Uterus (tissue), 4 donors: ENCODE data around the gene FSHR. TPM values are rescaled to one million over a fixed set of nuclear protein-coding genes. Genes with fewer than 3 reads are reported as not detected.

Source experiments
- DNase-seq, 2 donors: peaks; one replicate each; pipeline ENCODE4 v3.0.0-alpha.2; 2019 to 2020
- H3K27ac ChIP-seq, 2 donors: fragments of 200-600 bp; sonication (generic); 1 replicate in 1 of 2; 2 replicates in 1 of 2; pipeline ENCODE4 v1.5.1; 2016 to 2018
- H3K27me3 ChIP-seq, 2 donors: fragments of 200-600 bp; sonication (generic); one replicate each; pipeline ENCODE4 v1.5.1; 2018 to 2019; ENCODE audit warnings: control low read depth in 1 of 2
- H3K36me3 ChIP-seq, 2 donors: fragments of 200-600 bp; sonication (generic); one replicate each; pipeline ENCODE4 v1.5.1; 2019; ENCODE audit warnings: control low read depth in 1 of 2
- H3K4me1 ChIP-seq, 2 donors: fragments of 200-600 bp; sonication (generic); one replicate each; pipeline ENCODE4 v1.5.1; 2018 to 2019; ENCODE audit warnings: control low read depth in 1 of 2
- H3K4me3 ChIP-seq, 2 donors: fragments of 200-600 bp; sonication (generic); 1 replicate in 1 of 2; 2 replicates in 1 of 2; pipeline ENCODE4 v1.5.1; 2018 to 2019; ENCODE audit warnings: mild to moderate bottlenecking in 1 of 2
- H3K9me3 ChIP-seq, 2 donors: fragments of 200-600 bp; sonication (generic); one replicate each; pipeline ENCODE4 v1.5.1; 2019; ENCODE audit warnings: control low read depth in 1 of 2
- CTCF ChIP-seq, 4 experiments: fragments of 200-600 bp in 2 of 4; fragments of 450-650 bp in 2 of 4; sonication (generic) in 2 of 4; IDR thresholded peaks; one replicate each; pipeline ENCODE4 v1.5.1; 2016 to 2019; ENCODE audit warnings: antibody characterized with exemption in 4 of 4, mild to moderate bottlenecking in 2 of 4, moderate library complexity in 1 of 4
- POLR2A ChIP-seq, 2 donors: fragments of 450-650 bp; IDR thresholded peaks; one replicate each; pipeline ENCODE4 v1.6.1; 2016; ENCODE audit warnings: antibody characterized with exemption in 2 of 2, mild to moderate bottlenecking in 1 of 2, moderate library complexity in 1 of 2
- intact Hi-C: fragments of 100-400 bp; cut with DNase I; formaldehyde crosslinking; loops from one replicate; pipeline ENCODE4 v1.15.1; 2023; ENCODE audit warnings: low total_unique reads
- total RNA-seq, 4 donors: library from RNA; depleted of rRNA in 3 of 4; stranded (reverse); fragments of >200 nt in 3 of 4; gene quantifications; one replicate each; pipeline versions ENCODE4 v1.1.0 to v1.2.4, GENCODE V29; 2014 to 2023
- donor health status: DM: yes; HTN: yes; CAD: no.

The FSHR gene
- total RNA-seq, 4 donors from 2014 or later = not detected

GRCh38 chr2:49189512-49190225, 35.4 kb upstream of the FSHR start:
- TF ChIP-seq CTCF (IDR thresholded peaks at IDR 0.05) (no peak), POLR2A (IDR thresholded peaks at IDR 0.05) (no peak)
- intact Hi-C loops = no loop called here
- H3K36me3 ChIP-seq = no peaks in the 10 kb centered on the region
- no peak overlapping the region for H3K27ac ChIP-seq
- DNase-seq = no peak
- H3K4me3 ChIP-seq = no peak overlapping the region
- H3K4me1 ChIP-seq = no peaks in the 10 kb centered on the region
- H3K9me3 ChIP-seq = no peaks in the 10 kb centered on the region
- no peaks in the 10 kb centered on the region for H3K27me3 ChIP-seq

GRCh38 chr2:49186050-49186648, 31.8 kb upstream of the FSHR start:
- DNase-seq = no peak
- H3K9me3 ChIP-seq = no peaks in the 10 kb centered on the region
- no peaks in the 10 kb centered on the region for H3K4me1 ChIP-seq
- TF ChIP-seq CTCF (IDR thresholded peaks at IDR 0.05) = no peak
- no peaks in the 10 kb centered on the region for H3K27me3 ChIP-seq
- intact Hi-C loops = no loop called here
- H3K27ac ChIP-seq = no peak overlapping the region
- no peak overlapping the region for H3K4me3 ChIP-seq
- H3K36me3 ChIP-seq = no peaks in the 10 kb centered on the region

- Histone ChIP-seq H3K9me3 (no peaks in the 10 kb centered on the region), H3K4me3 (no peak overlapping the region), H3K4me1 (no peaks in the 10 kb centered on the region), H3K27ac (no peak overlapping the region), H3K27me3 (no peaks in the 10 kb centered on the region), H3K36me3 (no peaks in the 10 kb centered on the region)
- no peak for TF ChIP-seq POLR2A (IDR thresholded peaks at IDR 0.05)
- no peak for TF ChIP-seq CTCF (IDR thresholded peaks at IDR 0.05)
- DNase-seq = no peak
- intact Hi-C loops = no loop called here
Measured at GRCh38 chr2:49178656-49179055, 24.3 kb upstream of the FSHR start.

- Histone ChIP-seq H3K36me3 (no peaks in the 10 kb centered on the region), H3K27me3 (no peaks in the 10 kb centered on the region), H3K4me3 (no peak overlapping the region), H3K4me1 (no peaks in the 10 kb centered on the region), H3K27ac (no peak overlapping the region), H3K9me3 (no peaks in the 10 kb centered on the region)
- intact Hi-C loops = no loop called here
- no peak for DNase-seq
- TF ChIP-seq CTCF (IDR thresholded peaks at IDR 0.05) (no peak), POLR2A (IDR thresholded peaks at IDR 0.05) (no peak)
Measured at GRCh38 chr2:49177194-49177593, 22.9 kb upstream of the FSHR start.

- Histone ChIP-seq H3K27ac (no peak overlapping the region), H3K4me1 (no peaks in the 10 kb centered on the region)
Measured at GRCh38 chr2:49175831-49176230, 21.5 kb upstream of the FSHR start.

More at GRCh38 chr2:49175831-49176230, 21.5 kb upstream of the FSHR start:
- TF ChIP-seq POLR2A (IDR thresholded peaks at IDR 0.05) = no peak
- no peak for TF ChIP-seq CTCF (IDR thresholded peaks at IDR 0.05)
- Histone ChIP-seq H3K4me3 (no peak overlapping the region), H3K27me3 (no peaks in the 10 kb centered on the region), H3K9me3 (no peaks in the 10 kb centered on the region), H3K36me3 (no peaks in the 10 kb centered on the region)
- intact Hi-C loops = no loop called here
- no peak for DNase-seq
